NCI-H526 treated with DMSO at 0.1 percent for 48 hours (cell line): ENCODE results near the gene SORCS1.
"Not testable (repeated sequence)": the region's sequence is repeated elsewhere in the genome, so short reads cannot be mapped to it uniquely, and the experiment has no call there.

Experiments
- DNase-seq: peaks from one replicate; lab custom pipeline; 2025; lab: John Stamatoyannopoulos, UW

Gene SORCS1

GRCh38 chr10:107051769-107052168, 112.7 kb downstream of the SORCS1 start:
- no peak for DNase-seq

GRCh38 chr10:107043461-107043860, 121.0 kb downstream of the SORCS1 start:
- no peak for DNase-seq

DNA sequence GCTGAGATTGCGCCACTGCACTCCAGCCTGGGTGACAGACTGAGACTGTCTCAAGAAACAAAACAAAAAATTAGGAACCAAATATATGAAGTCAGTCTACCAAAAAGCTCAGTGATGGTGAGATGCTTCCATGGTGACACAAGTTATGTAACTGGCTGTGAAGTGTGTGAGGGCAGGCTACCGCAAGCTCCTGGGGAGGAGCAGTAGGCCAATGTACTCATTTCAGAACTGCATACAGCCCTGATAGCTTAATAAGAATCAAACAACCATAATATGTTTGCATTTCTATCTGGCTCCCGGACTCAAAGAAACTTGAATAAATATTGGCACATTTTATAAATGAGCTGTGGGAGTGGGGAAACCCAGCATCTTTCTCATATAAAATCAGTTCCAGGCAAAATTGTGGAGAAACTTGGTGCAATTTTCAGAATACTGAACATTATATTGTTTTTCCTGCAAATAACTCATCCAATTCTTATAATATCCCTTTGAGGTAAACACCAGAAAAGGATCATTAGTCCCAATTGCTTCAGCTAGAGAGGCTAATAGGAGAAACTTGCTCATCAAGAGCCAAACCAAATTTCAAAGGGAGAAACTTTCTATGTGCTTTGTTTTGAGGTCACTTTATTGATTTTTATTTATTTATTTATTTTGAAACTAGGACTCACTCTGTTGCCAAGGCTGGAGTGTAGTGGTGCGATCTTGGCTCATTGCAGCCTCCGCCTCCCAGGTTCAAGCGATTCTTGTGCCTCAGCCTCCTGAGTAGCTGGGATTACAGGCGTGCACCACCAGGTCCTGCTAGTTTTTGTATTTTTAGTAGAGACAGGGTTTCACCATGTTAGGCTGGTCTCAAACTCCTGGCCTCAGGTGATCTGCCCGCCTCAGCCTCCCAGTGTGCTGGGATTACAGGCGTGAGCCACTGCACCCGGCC, 127.0 kb downstream of the SORCS1 start:
- no peak for DNase-seq

DNA sequence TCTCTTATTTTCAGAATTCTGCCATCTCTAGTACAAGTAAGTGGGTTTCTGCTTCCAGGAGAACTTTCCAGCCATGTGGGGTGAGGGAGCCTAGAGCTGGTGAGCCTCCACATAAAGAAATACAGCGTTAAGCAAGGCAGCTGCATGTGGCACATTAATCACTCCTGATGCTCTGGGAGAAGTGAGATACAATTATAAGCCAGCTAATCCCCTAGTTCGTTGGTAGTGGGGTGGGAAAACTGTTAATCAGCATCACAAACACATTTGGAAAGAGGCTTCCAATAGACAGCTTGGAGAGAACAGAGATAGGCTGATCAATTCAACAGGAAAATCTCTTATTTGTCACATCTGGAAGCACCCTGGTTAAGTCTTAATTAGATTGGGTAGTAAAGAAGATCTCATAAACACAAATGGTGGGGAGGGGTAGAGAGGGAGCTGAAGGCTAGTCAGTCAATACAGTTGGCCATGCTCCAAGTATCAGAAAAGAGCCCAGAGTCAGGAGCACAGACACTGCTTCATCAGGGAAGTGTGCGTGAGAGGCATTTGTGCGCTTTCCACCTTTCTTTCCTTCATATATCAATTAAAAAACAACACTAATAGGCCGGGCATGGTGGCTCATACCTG, 130.6 kb downstream of the SORCS1 start:
- DNase-seq: no peak

DNA sequence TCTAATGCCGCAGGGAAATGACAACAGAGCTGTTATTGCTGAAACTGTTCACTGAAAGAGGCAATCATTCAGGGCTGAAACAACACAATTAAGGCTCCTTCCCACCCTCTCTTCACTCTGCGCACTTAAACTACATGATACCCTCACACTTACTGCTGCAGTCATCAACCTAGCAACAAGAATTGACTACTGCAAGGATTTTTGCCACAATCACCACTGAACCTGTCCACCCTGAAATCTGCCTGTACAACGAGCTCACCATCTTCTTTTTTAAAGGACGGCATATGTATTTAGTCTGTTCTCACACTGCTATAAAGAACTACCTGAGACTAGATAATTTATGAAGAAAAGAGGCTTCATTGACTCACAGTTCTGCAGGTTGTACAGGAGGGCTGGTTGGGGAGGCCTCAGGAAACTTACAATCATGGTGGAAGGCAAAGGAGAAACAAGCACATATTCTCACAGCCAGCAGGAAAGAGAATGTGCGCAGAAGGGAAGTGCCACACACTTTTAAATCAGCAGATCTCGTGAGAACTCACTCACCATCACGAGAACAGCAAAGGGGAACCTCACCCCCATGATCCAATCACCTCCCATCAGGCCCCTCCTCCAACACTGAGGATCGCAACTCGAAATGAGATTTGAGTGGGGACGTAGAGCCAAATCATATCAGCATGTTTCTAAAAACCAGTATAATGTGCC, 131.7 kb downstream of the SORCS1 start:
- no peak for DNase-seq

GRCh38 chr10:107031931-107032699, 132.4 kb downstream of the SORCS1 start:
- DNase-seq: no peak

GRCh38 chr10:107028236-107028635, 136.3 kb downstream of the SORCS1 start:
- no peak for DNase-seq

DNA sequence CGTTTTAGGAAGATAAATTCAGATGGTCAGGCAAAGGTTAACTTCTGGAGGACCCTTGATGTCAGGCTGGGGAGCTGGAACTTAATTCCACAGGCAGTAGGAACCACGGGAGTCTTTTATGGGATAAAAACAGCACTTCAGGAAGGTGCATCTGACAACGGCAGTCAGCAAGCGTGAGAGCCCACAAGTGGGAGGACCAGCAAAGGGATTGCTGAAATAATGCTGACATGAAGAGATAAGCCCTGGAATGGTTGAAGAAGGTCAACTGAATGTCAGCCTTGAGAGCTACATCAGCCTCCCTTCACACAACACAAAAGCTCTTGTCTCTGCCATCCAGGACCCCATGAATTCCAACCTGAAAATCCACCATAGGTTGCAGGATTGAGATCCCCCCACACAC, 138.8 kb downstream of the SORCS1 start:
- no peak for DNase-seq

DNA sequence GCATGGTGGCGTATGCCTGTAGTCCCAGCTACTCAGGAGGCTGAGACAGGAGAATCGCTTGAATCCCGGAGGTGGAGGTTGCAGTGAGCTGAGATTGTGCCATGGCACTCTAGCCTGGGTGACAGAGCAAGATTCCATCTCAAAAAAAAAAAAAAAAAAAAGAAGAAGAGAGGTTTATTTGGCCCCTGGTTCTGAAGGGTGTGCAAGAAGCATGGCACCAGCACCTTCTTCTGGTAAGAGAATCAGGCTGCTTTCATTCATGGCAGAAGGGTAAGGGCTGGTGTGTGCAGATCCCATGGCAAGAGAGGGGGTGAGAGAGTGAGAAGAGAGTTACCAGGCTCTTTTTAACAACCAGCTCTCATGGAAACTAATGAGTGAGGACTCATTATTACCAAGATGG, 140.5 kb downstream of the SORCS1 start:
- not testable (repeated sequence) for DNase-seq

DNA sequence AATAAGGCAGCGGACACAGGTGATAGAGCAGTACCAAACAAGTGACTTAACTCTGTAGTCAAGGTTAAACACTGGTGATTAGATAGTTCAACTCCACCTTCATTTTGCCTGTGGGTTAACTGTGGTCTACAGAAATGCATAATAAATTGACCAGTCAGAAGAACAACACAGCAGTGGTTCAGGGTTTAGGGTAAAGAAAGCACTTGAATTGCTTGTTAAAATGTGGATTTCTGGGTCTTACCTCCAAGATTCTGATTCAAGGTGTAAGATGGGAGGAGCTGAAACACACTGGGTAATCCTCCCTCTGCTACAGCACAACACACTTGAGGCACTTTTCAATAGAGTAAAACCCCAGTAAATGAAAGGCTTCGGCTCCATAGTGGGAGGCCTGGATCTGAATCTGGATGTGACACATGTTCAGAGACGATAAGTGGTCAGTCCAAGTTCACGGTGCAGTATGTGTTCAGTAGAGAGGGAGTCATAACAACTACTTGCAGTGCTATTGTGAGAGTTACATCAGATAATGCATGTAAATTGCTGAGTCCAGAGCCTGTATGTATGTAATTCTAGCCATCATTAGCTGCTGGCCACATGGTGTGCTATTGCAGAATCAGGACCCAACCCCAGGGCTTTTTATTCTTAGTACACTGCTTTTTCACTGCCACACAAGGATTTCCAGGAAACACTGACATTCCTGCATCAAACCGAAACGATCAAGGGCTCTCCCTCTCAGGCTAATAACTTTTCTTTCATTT, 141.7 kb downstream of the SORCS1 start:
- DNase-seq: no peak

DNA sequence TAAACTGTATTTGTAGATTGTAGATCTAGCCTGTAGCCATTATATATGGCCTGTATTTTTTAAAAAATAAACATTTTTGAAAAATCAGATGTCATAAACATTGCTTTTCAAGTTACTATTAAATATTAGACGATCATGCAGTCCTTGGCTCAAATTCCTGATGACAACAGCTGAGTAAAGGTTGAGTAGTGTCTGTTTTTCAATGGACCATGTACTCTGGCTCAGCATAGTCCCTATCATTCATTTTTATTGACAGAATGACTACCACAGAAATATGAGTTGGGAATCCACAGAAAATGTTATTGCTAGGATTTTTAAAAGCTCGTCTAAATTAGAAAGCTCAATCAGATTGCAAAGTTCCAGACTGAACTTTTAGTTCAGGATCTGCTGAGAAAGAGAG, 145.4 kb downstream of the SORCS1 start:
- no peak for DNase-seq

- DNase-seq: no peak
Measured at GRCh38 chr10:107013258-107014006, 151.1 kb downstream of the SORCS1 start.

GRCh38 chr10:107011992-107012391, 152.5 kb downstream of the SORCS1 start:
- no peak for DNase-seq

DNA sequence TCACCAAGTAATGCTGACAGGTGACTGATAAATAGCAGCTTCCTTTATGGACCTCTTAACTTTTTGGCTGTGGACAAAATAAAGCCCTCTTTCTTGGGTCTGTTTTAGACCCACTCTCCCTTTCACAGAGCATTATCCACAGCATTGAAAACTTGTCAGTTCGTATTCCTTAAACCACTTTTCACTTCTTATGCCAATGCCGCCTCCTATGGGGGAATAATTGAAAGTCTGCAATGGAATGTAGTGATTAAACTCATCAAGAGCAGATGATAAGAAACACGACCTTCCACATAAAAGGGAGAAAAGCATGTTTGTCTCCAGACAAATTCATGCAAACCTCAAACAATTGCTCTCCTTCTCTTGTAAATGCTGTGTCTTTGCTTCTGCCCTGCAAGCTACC, 153.4 kb downstream of the SORCS1 start:
- no peak for DNase-seq

GRCh38 chr10:107010531-107010930, 154.0 kb downstream of the SORCS1 start:
- DNase-seq: no peak

DNA sequence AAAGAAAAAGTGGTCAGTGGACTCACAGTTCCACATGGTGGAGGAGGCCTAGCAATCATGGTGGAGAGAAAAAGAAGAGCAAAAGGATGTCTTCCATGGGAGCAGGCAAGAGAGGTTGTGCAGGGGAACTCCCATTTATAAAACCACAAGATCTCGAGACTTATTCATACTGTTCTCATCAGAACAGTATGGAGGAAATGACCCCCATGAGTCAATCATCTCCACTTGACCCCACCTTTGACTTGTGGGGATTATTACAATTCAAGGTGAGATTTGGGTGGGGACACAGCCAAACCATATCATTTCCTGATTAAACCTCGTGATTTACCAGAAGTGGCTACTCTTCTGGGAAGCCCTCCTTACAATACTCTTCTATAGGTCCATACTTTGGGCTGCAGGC, 160.1 kb downstream of the SORCS1 start:
- DNase-seq: no peak

GRCh38 chr10:107002068-107002467, 162.4 kb downstream of the SORCS1 start:
- no peak for DNase-seq

DNA sequence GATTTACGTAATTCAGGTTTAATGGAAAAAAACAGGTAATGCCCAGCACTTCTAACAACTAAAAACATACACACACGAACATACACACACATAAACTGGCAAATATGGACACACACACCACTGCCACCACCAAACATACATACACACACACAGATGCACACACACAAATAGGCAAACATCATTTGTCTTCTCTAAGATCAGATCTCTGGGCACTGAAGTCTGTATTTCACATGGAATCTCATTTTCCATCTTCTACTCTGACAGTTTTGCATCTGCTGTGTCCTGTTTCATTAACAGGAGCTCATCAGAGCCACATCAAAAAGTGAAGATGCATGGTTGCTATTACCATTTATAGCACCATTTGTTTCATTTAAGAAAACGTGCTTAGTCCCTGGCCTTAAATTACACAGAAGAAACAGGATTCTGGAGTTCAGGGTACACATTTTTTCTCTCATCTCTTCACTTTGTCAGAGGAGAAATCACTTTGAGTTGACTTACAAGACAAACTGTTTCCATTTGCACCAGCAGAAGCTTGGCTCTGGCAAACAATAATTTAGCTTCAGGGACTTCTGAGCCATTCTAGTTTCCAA, 165.3 kb downstream of the SORCS1 start:
- no peak for DNase-seq

- no peak for DNase-seq
Measured at GRCh38 chr10:106997721-106998120, 166.8 kb downstream of the SORCS1 start.

- no peak for DNase-seq
Measured at GRCh38 chr10:106996510-106996909, 168.0 kb downstream of the SORCS1 start.
